Measurements from ENCODE around the gene MANBA.

DNA sequence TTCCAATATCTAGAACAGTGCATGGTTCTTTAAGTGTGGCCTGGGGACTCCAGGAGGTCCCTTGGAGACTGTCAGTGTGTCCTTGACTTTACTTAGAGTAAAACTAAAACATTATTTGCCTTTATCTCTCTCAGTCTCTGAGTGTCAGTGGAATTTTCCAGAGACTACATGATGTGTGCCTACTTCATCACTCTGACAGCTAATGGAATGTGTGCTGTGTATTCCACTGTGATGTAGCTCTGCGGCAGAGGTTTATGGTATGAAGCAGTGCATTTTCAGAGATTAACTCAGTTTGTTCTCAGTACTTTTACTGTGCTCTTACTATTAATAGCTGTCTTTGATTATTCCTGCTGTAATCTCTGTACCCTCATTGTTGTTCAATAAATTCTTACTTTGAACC lies 85.6 kb downstream of the MANBA start:
- TF ChIP-seq CTCF (IDR thresholded peaks at IDR 0.05) = no peak
- TF ChIP-seq EP300 (IDR thresholded peaks at IDR 0.05) = no peak
- TF ChIP-seq POLR2A (IDR thresholded peaks at IDR 0.05) = no peak

Measured in ovary (tissue), 3 donors.